HepG2 (cell line): ENCODE data around the gene PIH1D2. TPM values are rescaled to one million over a fixed set of nuclear protein-coding genes. Genes with fewer than 3 reads are reported as not detected.
A peak's percentile ranks its signal among the peaks of the same experiment; 100 is the strongest.

Experiments used
- ATAC-seq: fragments of 200-7000 bp; cut with Tn5 transposase; 3 replicates; pipeline ENCODE4 v1.9.1; 2020; ENCODE audit warnings: mild to moderate bottlenecking, moderate library complexity
- BruUV-seq: library from RNA; stranded (reverse); fragments of 400-500 nt; replicated peaks from 2 replicates; lab custom pipeline; 2021; lab: Mats Ljungman, UMichigan
- CTCF ChIA-PET: fragments of 300-600 bp; formaldehyde crosslinking; extraction: SDS; loops from one replicate; lab custom pipeline; 2021; ENCODE audit warnings: low total read pairs, inconsistent platforms, low intra/inter-chr PET ratio; lab: Yijun Ruan, JAX
- POLR2A ChIA-PET: fragments of 350-600 bp; sonication (Branson Sonifier 250); formaldehyde crosslinking; loops from one replicate; lab custom pipeline; 2020; ENCODE audit warnings: antibody characterized with exemption, inconsistent platforms; lab: Yijun Ruan, JAX
- DNase-seq: peaks from one replicate; pipeline ENCODE4 v3.0.0-alpha.2; 2015; ENCODE audit warnings: low spot score
- FAIRE-seq: peaks from 3 replicates; lab custom pipeline; 2011; peaks lifted over from hg19 to GRCh38; lab: Jason Lieb, UNC
- H2AFZ ChIP-seq: one replicate; pipeline ENCODE4 v1.6.1; 2011; ENCODE audit warnings: low read length, inconsistent platforms
- H3K27ac ChIP-seq: fragments of 300-600 bp; 3 replicates; pipeline ENCODE4 v1.8.0; 2011; ENCODE audit warnings: mixed run types, mild to moderate bottlenecking, mixed read lengths, low read length, inconsistent platforms; ENCODE audit not compliant: insufficient read depth; ENCODE audit errors: extremely low read length
- H3K27me3 ChIP-seq, 2 experiments: fragments of 200-600 bp in 1 of 2; 2 replicates in 1 of 2; 3 replicates in 1 of 2; pipeline versions ENCODE4 v1.6.0 to v1.8.0; 2011; ENCODE audit warnings: low read length in 2 of 2, mild to moderate bottlenecking in 2 of 2, moderate library complexity in 2 of 2, inconsistent platforms in 1 of 2; ENCODE audit not compliant: insufficient read depth in 2 of 2, control insufficient read depth in 1 of 2
- H3K36me3 ChIP-seq, 2 experiments: fragments of 200-600 bp in 1 of 2; replicated peaks in 1 of 2; 2 replicates in 1 of 2; 3 replicates in 1 of 2; pipeline versions ENCODE4 v1.5.1 to v1.8.0; 2011; ENCODE audit warnings: low read length in 2 of 2, inconsistent platforms in 1 of 2; ENCODE audit not compliant: insufficient read depth in 2 of 2, control insufficient read depth in 1 of 2
- H3K4me1 ChIP-seq: 2 replicates; pipeline ENCODE4 v1.5.1; 2012; ENCODE audit warnings: low read length, inconsistent platforms; ENCODE audit not compliant: insufficient read depth
- H3K4me2 ChIP-seq: 2 replicates; pipeline ENCODE4 v1.6.0; 2011; ENCODE audit warnings: low read depth, low read length, inconsistent platforms
- H3K4me3 ChIP-seq, 3 experiments: fragments of 200-600 bp in 1 of 3; sonication (generic), shearing (Covaris generic) in 1 of 3; replicated peaks in 1 of 3; 2 replicates each; pipeline ENCODE4 v1.5.1; 2011 to 2016; ENCODE audit warnings: low read length in 3 of 3, inconsistent platforms in 2 of 3, low read depth in 2 of 3, mild to moderate bottlenecking in 2 of 3, control low read depth in 1 of 3, mixed read lengths in 1 of 3; ENCODE audit not compliant: insufficient read depth in 1 of 3
- H3K79me2 ChIP-seq: one replicate; pipeline ENCODE4 v1.6.1; 2011; ENCODE audit warnings: low read length, inconsistent platforms; ENCODE audit not compliant: insufficient read depth
- H3K9ac ChIP-seq: 2 replicates; pipeline ENCODE4 v1.6.0; 2011; ENCODE audit warnings: mild to moderate bottlenecking, low read depth, low read length, inconsistent platforms; ENCODE audit not compliant: insufficient read depth
- H3K9me3 ChIP-seq: 2 replicates; pipeline ENCODE4 v1.5.1; 2012; ENCODE audit warnings: mild to moderate bottlenecking, low read length
- H4K20me1 ChIP-seq: 2 replicates; pipeline ENCODE4 v1.6.0; 2011; ENCODE audit warnings: inconsistent platforms, mild to moderate bottlenecking, low read length, moderate library complexity; ENCODE audit not compliant: insufficient read depth
- CAMTA2 ChIP-seq: sonication (generic); formaldehyde crosslinking; IDR thresholded peaks from 2 replicates; pipeline ENCODE4 v1.4.0; 2020; ENCODE audit warnings: mild to moderate bottlenecking, missing genetic modification reagents, borderline replicate concordance
- CEBPZ ChIP-seq: IDR thresholded peaks from 2 replicates; pipeline ENCODE4 v1.6.1; 2012; ENCODE audit warnings: low read length, improper control_type of control experiment
- FUBP1 ChIP-seq: sonication (generic); formaldehyde crosslinking; IDR thresholded peaks from 2 replicates; pipeline ENCODE4 v1.5.1; 2020; ENCODE audit warnings: missing genetic modification reagents, mild to moderate bottlenecking, borderline replicate concordance
- NR2C2 ChIP-seq: sonication (generic); formaldehyde crosslinking; IDR thresholded peaks from 2 replicates; pipeline ENCODE4 v1.4.0; 2020; ENCODE audit warnings: missing genetic modification reagents, mild to moderate bottlenecking, moderate library complexity, borderline replicate concordance
- SAFB2 ChIP-seq: sonication (generic); formaldehyde crosslinking; IDR thresholded peaks from 2 replicates; pipeline ENCODE4 v1.5.1; 2020; ENCODE audit warnings: missing genetic modification reagents, low read depth, mild to moderate bottlenecking, borderline replicate concordance
- SNAPC5 ChIP-seq: sonication (generic); formaldehyde crosslinking; IDR thresholded peaks from 2 replicates; pipeline ENCODE4 v1.8.1; 2023; ENCODE audit warnings: mild to moderate bottlenecking, missing genetic modification reagents, borderline replicate concordance
- TIGD3 ChIP-seq: sonication (generic); formaldehyde crosslinking; IDR thresholded peaks from 2 replicates; pipeline ENCODE4 v1.5.1; 2020; ENCODE audit warnings: mild to moderate bottlenecking, missing genetic modification reagents, borderline replicate concordance
- ZNF180 ChIP-seq: sonication (generic); formaldehyde crosslinking; IDR thresholded peaks from 2 replicates; pipeline ENCODE4 v1.4.0; 2020; ENCODE audit warnings: low read depth, missing genetic modification reagents, borderline replicate concordance
- ZNF292 ChIP-seq: sonication (generic); formaldehyde crosslinking; IDR thresholded peaks from 2 replicates; pipeline ENCODE4 v1.8.1; 2022; ENCODE audit warnings: mild to moderate bottlenecking, low read depth, missing genetic modification reagents, borderline replicate concordance
- ZNF512B ChIP-seq: sonication (generic); formaldehyde crosslinking; IDR thresholded peaks from 2 replicates; pipeline ENCODE4 v1.5.1; 2020; ENCODE audit warnings: missing genetic modification reagents, mild to moderate bottlenecking, borderline replicate concordance
- ZNF7 ChIP-seq: IDR thresholded peaks from 2 replicates; pipeline ENCODE4 v1.6.1; 2016; ENCODE audit warnings: missing biosample characterization, missing genetic modification reagents
- WGBS: methylation state at CpG from one replicate; pipeline ENCODE4 v1.1.6; 2017; ENCODE audit warnings: low lambda C conversion rate; 5-methylcytosine and 5-hydroxymethylcytosine counted together
- in situ Hi-C: cut with HindIII; loops from 2 replicates; pipeline ENCODE4 v1.10.0; 2017; ENCODE audit warnings: low pct_unique_long_range_greater_than_20kb; ENCODE audit not compliant: extremely low pct_ligation_motif_present
- intact Hi-C: fragments of 100-400 bp; cut with micrococcal nuclease; formaldehyde crosslinking; loops from one replicate; pipeline ENCODE4 v1.10.0; 2022; ENCODE audit not compliant: unreplicated experiment
- polyA plus RNA-seq, 8 experiments: library from polyadenylated mRNA; depleted of rRNA in 3 of 8; stranded (reverse) in 7 of 8; unstranded in 1 of 8; fragments of >200 nt; fragmentation: Illumina TruSeq in 4 of 8; extraction: Trizol in 4 of 8; gene quantifications; 2 replicates each; pipeline versions ENCODE4 v1.2.1 to v1.2.3, GENCODE V29; 2011 to 2016; ENCODE audit warnings: low read depth in 4 of 8, missing spikeins in 1 of 8, mixed read lengths in 1 of 8; ENCODE audit not compliant: insufficient read depth in 1 of 8
- total RNA-seq, 5 experiments: library from RNA; depleted of rRNA; stranded (reverse); fragments of >200 nt; fragmentation: Illumina TruSeq; extraction: Trizol; gene quantifications; 2 replicates each; pipeline ENCODE4 v1.2.3, GENCODE V29; 2016; ENCODE audit warnings: low read depth in 1 of 5

Gene PIH1D2
- total and polyA plus RNA-seq, 2 of the 13 experiments (the other 11 are each of a cell fraction or from before 2014, with no cell fraction given) = 0.49 to 2.7 TPM

DNA sequence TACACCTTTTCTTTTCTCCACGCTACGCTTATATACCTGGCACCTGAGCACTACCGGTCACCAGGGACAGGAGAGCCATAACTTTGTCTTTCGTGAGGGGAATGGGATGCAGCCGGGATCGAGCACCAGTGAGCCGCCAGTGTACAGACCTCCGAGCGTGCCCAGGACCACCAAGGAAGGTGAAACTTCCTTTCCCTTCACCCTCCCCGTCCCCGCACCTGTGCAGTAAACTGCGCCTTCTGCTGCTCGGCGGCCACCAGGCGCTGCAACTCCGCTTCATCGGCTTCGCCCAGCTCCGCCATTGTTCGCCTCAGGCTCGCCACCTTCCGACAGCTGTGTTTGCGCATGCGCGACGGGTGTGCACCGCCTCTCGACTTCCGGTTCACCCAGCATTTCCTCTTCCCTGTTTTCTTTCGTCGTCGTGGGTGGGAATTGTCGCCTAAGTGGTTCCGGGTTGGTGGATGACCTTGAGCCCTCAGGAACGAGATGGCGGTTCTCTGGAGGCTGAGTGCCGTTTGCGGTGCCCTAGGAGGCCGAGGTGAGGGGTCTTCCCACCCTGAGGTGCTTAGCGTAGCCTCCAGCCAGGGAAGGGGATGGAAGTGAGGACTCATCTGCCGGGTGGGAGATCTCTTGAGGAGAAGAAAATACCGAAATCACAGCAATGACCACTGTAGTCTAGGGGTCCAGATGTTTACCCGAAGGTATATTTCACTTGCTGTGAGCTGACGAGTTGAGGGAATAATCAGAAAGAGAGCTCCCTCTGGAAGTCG is 12.8 kb upstream of the PIH1D2 start, which contains the start of the genes SDHD and TIMM8B:
SDHD (plus strand) TSS at position 452 of the 770 bp plus-strand sequence; CDS start at position 487, 35 bp downstream.
TIMM8B (minus strand) TSS at position 335 of the 770 bp plus-strand sequence; CDS start at position 302, 33 bp downstream.
- BruUV-seq = no TSS peak
- in situ Hi-C loops = no loop called here
- Histone ChIP-seq H3K79me2 (peaks cover 43% of the 10 kb centered on the region), H3K4me3 (peak within 1 kb of the TSS; percentile 92 to 97 (median 97)), H3K4me2 (peak within 1 kb of the TSS; percentile 91), H3K9me3 (no peaks in the 10 kb centered on the region), H2AFZ (peak within 1 kb of the TSS; percentile 56), H3K27ac (peak within 1 kb of the TSS; percentile 75), H3K4me1 (peaks cover 34% of the 10 kb centered on the region), H4K20me1 (no peaks in the 10 kb centered on the region), H3K27me3 (no peaks in the 10 kb centered on the region; a peak in 1 of 5 replicates), H3K9ac (peak within 1 kb of the TSS; percentile 96), H3K36me3 (peaks cover 7 to 57% of the 10 kb centered on the region in 2 experiments)
- intact Hi-C loops = no loop called here
- POLR2A ChIA-PET = interaction anchor here (0.5 to 1.9 kb wide), 12 partner anchors 10 to 215 kb away, joined by 3 to 7 read pairs (median 4); partner anchors contain the start of genes ALG9, DIXDC1, NKAPD1 and PIH1D2
- DNase-seq = peak; percentile 96
- ATAC-seq = peak; percentile 96
- whole genome bisulfite sequencing = under 1% methylated on average over 38 of the region's 45 CpGs
- peak; percentile 98 for FAIRE-seq
- CTCF ChIA-PET = no interaction called here
- TF ChIP-seq CEBPZ = no peak
- TF ChIP-seq FUBP1 (CRISPR knock-in tag) = peak; percentile 88; the same call in 1 of the 2 replicates
- peak; percentile 80; the same call in 1 of the 2 replicates for TF ChIP-seq SAFB2
- TF ChIP-seq NR2C2 (CRISPR knock-in tag) = peak; percentile 100
- no peak for TF ChIP-seq SNAPC5 (CRISPR knock-in tag)
- peak; percentile 48; the same call in 1 of the 2 replicates for TF ChIP-seq CAMTA2 (CRISPR knock-in tag)
- no peak for TF ChIP-seq TIGD3 (CRISPR knock-in tag)
- peak; percentile 10; the same call in 1 of the 2 replicates for TF ChIP-seq ZNF7 (CRISPR knock-in tag)
- no peak for TF ChIP-seq ZNF180
- no peak for TF ChIP-seq ZNF292
- no peak; the same call in 1 of the 2 replicates for TF ChIP-seq ZNF512B
